Lower leg skin (tissue), 4 donors: Measurements from ENCODE around the gene NR1H4. TPM values are rescaled to one million over a fixed set of nuclear protein-coding genes. Genes with fewer than 3 reads are reported as not detected.
"Not testable (repeated sequence)": the region's sequence is repeated elsewhere in the genome, so short reads cannot be mapped to it uniquely, and the experiment has no call there.

ENCODE experiments used
- DNase-seq, 2 donors: peaks; one replicate each; pipeline ENCODE4 v3.0.0-alpha.2; 2019; ENCODE audit warnings: low spot score in 2 of 2
- H3K4me3 ChIP-seq: fragments of 200-600 bp; sonication (generic); 2 replicates; pipeline ENCODE4 v1.5.1; 2017; ENCODE audit warnings: mild to moderate bottlenecking, low read depth; ENCODE audit not compliant: poor library complexity, severe bottlenecking
- POLR2A ChIP-seq, 2 donors: fragments of 450-650 bp; IDR thresholded peaks; one replicate each; pipeline ENCODE4 v1.6.1; 2016 to 2017; ENCODE audit warnings: antibody characterized with exemption in 2 of 2, mild to moderate bottlenecking in 1 of 2, moderate library complexity in 1 of 2
- WGBS, 2 donors: methylation state at CpG; one replicate each; pipeline ENCODE4 v1.1.5; 2018; 5-methylcytosine and 5-hydroxymethylcytosine counted together
- intact Hi-C: fragments of 100-400 bp; cut with DNase I; formaldehyde crosslinking; loops from one replicate; pipeline ENCODE4 v1.15.0; 2023; ENCODE audit warnings: low total_unique reads
- total RNA-seq, 4 donors: library from RNA; depleted of rRNA; stranded (reverse); fragments of >200 nt; gene quantifications; one replicate each; pipeline ENCODE4 v1.1.0, GENCODE V29; 2016
- TF ChIP-seq, protein P1 (sequence below), 3 donors: fragments of 450-650 bp; IDR thresholded peaks; one replicate each; pipeline ENCODE4 v1.5.1; 2016; ENCODE audit warnings: antibody characterized with exemption in 3 of 3, mild to moderate bottlenecking in 3 of 3, moderate library complexity in 2 of 3

Gene NR1H4
- total RNA-seq, result not detected

DNA sequence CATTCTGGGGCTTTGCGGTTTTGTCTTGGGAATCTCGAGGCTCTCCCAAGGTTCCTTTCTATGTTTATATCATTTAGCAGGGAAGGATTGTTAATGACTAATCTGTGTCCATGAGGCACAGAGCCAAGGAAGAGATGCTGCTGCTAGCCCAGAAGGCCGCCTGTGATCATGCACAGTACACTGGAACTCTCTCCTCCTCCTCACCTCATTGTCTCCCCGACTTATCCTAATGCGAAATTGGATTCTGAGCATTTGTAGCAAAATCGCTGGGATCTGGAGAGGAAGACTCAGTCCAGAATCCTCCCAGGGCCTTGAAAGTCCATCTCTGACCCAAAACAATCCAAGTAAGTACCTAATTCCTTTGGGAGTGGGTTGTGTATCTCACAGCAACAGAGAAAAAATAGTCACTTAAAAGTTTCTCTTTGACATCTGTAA is at the start of gene NR1H4:
Gene NR1H4 (plus strand): TSS at position 151 of the 435 bp plus-strand sequence. CDS start 19,458 bp downstream, outside the sequence.
- no peak within 1 kb of the TSS for H3K4me3 ChIP-seq
- no peak for DNase-seq
- no peak for TF ChIP-seq POLR2A (IDR thresholded peaks at IDR 0.05)
- TF ChIP-seq, protein P1, sequence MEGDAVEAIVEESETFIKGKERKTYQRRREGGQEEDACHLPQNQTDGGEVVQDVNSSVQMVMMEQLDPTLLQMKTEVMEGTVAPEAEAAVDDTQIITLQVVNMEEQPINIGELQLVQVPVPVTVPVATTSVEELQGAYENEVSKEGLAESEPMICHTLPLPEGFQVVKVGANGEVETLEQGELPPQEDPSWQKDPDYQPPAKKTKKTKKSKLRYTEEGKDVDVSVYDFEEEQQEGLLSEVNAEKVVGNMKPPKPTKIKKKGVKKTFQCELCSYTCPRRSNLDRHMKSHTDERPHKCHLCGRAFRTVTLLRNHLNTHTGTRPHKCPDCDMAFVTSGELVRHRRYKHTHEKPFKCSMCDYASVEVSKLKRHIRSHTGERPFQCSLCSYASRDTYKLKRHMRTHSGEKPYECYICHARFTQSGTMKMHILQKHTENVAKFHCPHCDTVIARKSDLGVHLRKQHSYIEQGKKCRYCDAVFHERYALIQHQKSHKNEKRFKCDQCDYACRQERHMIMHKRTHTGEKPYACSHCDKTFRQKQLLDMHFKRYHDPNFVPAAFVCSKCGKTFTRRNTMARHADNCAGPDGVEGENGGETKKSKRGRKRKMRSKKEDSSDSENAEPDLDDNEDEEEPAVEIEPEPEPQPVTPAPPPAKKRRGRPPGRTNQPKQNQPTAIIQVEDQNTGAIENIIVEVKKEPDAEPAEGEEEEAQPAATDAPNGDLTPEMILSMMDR (IDR thresholded peaks at IDR 0.05), result no peak
- intact Hi-C loops, result no loop called here
- 79 to 81% methylated on average over 6 of the region's 6 CpGs for WGBS, 2 donors

DNA sequence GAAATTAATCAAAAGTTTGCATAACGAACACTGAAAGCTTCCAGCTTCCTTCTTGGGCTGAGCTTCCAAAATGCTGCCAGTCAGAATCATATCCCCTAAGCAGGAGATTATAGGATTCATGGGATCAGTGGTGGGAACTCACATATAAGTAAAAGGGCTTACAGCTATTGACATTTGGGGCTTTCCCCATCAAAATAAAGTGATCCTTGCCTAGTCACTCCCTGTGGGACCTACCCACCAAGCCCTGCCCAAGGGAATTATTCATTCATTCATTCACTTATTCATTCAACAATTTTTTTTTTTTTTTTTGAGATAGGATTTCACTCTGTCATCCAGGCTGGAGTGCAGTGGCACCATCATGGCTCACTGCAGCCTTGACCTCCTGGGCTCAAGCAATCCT is 47.5 kb upstream of the NR1H4 start:
- WGBS, 2 donors, result 11 to 14% methylated on average over 1 of the region's 1 CpG
- H3K4me3 ChIP-seq, result no peak overlapping the region
- intact Hi-C loops, result no loop called here
- no peak for DNase-seq
- TF ChIP-seq, protein P1 (IDR thresholded peaks at IDR 0.05), result no peak
- no peak for TF ChIP-seq POLR2A (IDR thresholded peaks at IDR 0.05)

DNA sequence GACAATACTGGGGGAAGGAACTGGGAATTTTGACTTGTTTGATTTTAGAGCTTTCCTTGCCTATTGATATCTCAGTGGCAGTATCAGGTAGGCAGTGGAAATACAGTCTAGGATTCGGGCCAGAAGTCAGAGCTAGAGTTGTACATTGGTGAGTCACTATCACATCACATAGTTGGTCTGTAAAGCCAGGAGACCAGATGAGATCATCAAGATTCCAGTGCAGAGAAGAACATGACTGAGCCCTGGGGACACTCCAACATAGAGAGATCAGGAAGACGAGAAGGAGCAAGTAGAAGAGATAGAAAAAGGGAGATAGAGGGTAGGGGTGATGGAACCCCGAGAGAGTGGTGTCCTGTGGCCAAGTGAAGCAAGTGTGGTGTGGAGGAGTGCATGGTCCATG is 46.6 kb upstream of the NR1H4 start:
- H3K4me3 ChIP-seq, result no peak overlapping the region
- DNase-seq, result no peak
- no peak for TF ChIP-seq POLR2A (IDR thresholded peaks at IDR 0.05)
- TF ChIP-seq, protein P1 (IDR thresholded peaks at IDR 0.05), result no peak
- intact Hi-C loops, result no loop called here
- WGBS, 2 donors, result 42 to 56% methylated on average over 3 of the region's 3 CpGs

DNA sequence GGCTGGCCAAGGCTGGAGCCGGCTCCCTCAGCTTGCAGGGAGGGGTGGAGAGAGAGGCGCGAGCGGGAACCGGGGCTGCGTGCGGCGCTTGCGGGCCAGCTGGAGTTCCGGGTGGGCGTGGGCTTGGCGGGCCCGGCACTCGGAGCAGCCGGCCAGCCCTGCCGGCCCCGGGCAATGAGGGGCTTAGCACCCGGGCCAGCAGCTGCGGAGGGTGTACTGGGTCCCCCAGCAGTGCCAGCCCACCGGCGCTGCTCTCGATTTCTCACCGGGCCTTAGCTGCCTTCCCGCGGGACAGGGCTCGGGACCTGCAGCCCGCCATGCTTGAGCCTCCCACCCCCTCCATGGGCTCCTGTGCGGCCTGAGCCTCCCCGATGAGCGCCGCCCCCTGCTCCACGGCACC is 43.4 kb upstream of the NR1H4 start:
- H3K4me3 ChIP-seq, DNase-seq, intact Hi-C loops: not testable (repeated sequence)
- 97 to 98% methylated on average over 13 to 17 of the region's 32 CpGs for WGBS, 2 donors

DNA sequence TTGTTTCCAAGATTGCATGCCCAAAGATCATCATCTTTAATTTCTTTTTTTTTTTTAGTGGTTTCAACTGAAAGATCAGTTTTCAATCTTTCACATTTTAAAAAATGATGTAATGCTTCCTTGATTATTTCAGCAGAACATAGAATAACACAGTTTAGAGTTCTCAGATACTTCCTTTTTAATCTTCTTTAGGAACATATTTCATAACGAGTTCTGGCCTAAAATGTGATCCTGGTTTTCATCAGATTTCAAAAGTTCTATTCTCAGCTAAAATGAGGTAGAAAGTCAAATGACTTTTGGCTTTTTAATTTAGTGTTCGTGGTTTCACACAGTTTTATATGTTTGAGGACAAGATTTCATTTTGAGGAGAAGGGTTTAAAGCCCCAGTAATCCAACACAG is 40.0 kb upstream of the NR1H4 start:
- no peak for DNase-seq
- WGBS, 2 donors, result 35 to 41% methylated on average over 2 of the region's 2 CpGs
- TF ChIP-seq, protein P1 (IDR thresholded peaks at IDR 0.05), result no peak
- no peak for TF ChIP-seq POLR2A (IDR thresholded peaks at IDR 0.05)
- no peak overlapping the region for H3K4me3 ChIP-seq
- intact Hi-C loops, result no loop called here

DNA sequence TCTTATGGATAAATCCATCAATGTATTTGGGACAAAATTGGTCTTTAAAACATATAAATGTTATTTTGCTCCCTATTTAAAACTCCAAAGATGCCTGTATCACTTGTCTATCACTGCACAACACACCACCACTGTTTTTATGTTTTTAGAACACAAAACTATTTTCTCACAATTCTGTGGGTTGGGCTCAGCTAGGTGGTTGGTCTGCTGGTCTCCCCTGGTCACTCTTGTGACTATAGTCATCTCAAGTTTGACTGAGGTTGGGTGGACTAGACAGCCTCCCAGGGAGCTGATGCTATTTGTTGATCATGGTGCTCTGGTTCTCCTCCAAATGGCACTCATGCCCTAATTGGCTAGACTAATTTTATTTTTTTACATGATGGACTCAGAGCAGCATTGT is 39.5 kb upstream of the NR1H4 start:
- H3K4me3 ChIP-seq, result no peak overlapping the region
- TF ChIP-seq, protein P1 (IDR thresholded peaks at IDR 0.05), result no peak
- no peak for TF ChIP-seq POLR2A (IDR thresholded peaks at IDR 0.05)
- DNase-seq, result no peak
- intact Hi-C loops, result no loop called here
